ENCODE data around the gene BTN2A1.
A peak's percentile ranks its signal among the peaks of the same experiment; 100 is the strongest.

The BTN2A1 gene

GRCh38 chr6:26421259-26422144 is 36.3 kb upstream of the BTN2A1 start:
- H3K27me3 Mint-ChIP-seq (ENCODE audit: low read depth, poor library complexity) = peaks cover 2% of the 10 kb centered on the region
- peak; percentile 63 for DNase-seq
- H3K9me3 Mint-ChIP-seq = peaks cover 26% of the 10 kb centered on the region
- no peak overlapping the region for H3K27ac Mint-ChIP-seq
- no peak for TF ChIP-seq CTCF (IDR thresholded peaks at IDR 0.05)
- peaks cover 51% of the 10 kb centered on the region for H3K36me3 Mint-ChIP-seq (ENCODE audit: low read depth)
- H3K4me3 Mint-ChIP-seq = no peak overlapping the region
- H3K4me1 Mint-ChIP-seq = no peaks in the 10 kb centered on the region

- no peaks in the 10 kb centered on the region for H3K4me1 Mint-ChIP-seq
- peaks cover 2% of the 10 kb centered on the region for H3K27me3 Mint-ChIP-seq (ENCODE audit: low read depth, poor library complexity)
- H3K4me3 Mint-ChIP-seq = no peak overlapping the region
- peaks cover 18% of the 10 kb centered on the region for H3K9me3 Mint-ChIP-seq
- peaks cover 56% of the 10 kb centered on the region for H3K36me3 Mint-ChIP-seq (ENCODE audit: low read depth)
- no peak for TF ChIP-seq CTCF (IDR thresholded peaks at IDR 0.05)
- no peak for DNase-seq
- H3K27ac Mint-ChIP-seq = no peak overlapping the region
Observed at GRCh38 chr6:26422329-26422728, 35.4 kb upstream of the BTN2A1 start.

GRCh38 chr6:26426691-26427450 is 30.9 kb upstream of the BTN2A1 start:
- Mint-ChIP-seq H3K36me3 (ENCODE audit: low read depth) (peaks cover 87% of the 10 kb centered on the region), H3K4me1 (no peaks in the 10 kb centered on the region), H3K27me3 (ENCODE audit: low read depth, poor library complexity) (no peaks in the 10 kb centered on the region), H3K27ac (no peak overlapping the region), H3K4me3 (no peak overlapping the region), H3K9me3 (peaks cover 6% of the 10 kb centered on the region)
- DNase-seq = no peak
- TF ChIP-seq CTCF (IDR thresholded peaks at IDR 0.05) = no peak

GRCh38 chr6:26427451-26427809 is 30.3 kb upstream of the BTN2A1 start:
- peaks cover 11% of the 10 kb centered on the region for H3K9me3 Mint-ChIP-seq
- H3K27ac Mint-ChIP-seq = no peak overlapping the region
- no peaks in the 10 kb centered on the region for H3K27me3 Mint-ChIP-seq (ENCODE audit: low read depth, poor library complexity)
- H3K4me1 Mint-ChIP-seq = no peaks in the 10 kb centered on the region
- H3K36me3 Mint-ChIP-seq (ENCODE audit: low read depth) = peaks cover 93% of the 10 kb centered on the region
- TF ChIP-seq CTCF (IDR thresholded peaks at IDR 0.05) = no peak
- no peak overlapping the region for H3K4me3 Mint-ChIP-seq
- no peak for DNase-seq

GRCh38 chr6:26428206-26428605 is 29.5 kb upstream of the BTN2A1 start:
- peaks cover 95% of the 10 kb centered on the region for H3K36me3 Mint-ChIP-seq (ENCODE audit: low read depth)
- H3K4me3 Mint-ChIP-seq = no peak overlapping the region
- H3K9me3 Mint-ChIP-seq = peaks cover 19% of the 10 kb centered on the region
- DNase-seq = no peak
- no peaks in the 10 kb centered on the region for H3K27me3 Mint-ChIP-seq (ENCODE audit: low read depth, poor library complexity)
- TF ChIP-seq CTCF (IDR thresholded peaks at IDR 0.05) = no peak
- H3K27ac Mint-ChIP-seq = no peak overlapping the region
- H3K4me1 Mint-ChIP-seq = no peaks in the 10 kb centered on the region
